ENCODE data around the gene ACYP1.
A peak's percentile ranks its signal among the peaks of the same experiment; 100 is the strongest.
"Not testable (repeated sequence)": the region's sequence is repeated elsewhere in the genome, so short reads cannot be mapped to it uniquely, and the experiment has no call there.

The ACYP1 gene

DNA sequence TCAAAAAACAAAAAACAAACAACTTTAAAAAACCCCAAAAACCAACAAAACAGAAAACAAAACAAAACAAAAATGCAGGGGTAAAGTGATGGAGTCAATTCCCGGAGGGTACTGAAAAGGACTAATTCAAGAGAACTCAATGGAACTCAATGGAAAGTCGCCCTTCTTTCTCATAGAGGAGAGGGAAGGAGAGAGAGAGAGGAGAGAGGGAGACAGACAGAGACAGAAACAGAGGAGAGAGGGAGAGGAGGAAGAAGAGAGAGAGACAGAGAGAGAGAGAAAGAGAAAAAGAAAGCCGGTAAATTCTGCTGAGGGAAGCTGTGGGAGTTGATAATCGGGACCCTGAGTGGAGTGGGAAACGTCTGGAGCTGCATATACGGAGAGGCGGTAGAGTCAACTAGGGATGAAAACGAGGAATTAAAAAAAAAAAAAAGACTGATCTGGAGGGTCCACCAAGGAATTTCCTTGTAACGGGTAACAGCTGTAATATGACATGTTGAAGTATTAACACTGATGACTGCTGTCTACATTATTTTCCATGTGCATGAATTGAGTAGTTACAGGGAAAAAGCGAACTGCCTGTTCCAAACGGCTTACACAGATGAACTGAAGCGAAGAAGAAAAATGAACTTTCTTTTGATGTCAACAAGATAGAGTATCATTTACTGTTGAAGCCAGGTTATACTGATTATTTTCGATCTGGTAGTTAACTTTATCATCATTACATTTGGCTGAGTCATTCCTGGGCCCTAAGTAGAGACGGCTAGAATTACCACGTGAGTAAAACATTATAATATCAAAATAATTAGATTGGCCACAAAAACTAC is 4.7 kb upstream of the ACYP1 start:
- TF ChIP-seq EZH2phosphoT487 (IDR thresholded peaks at IDR 0.05; ENCODE audit: borderline replicate concordance, low read length): no peak
- TF ChIP-seq, protein P1, sequence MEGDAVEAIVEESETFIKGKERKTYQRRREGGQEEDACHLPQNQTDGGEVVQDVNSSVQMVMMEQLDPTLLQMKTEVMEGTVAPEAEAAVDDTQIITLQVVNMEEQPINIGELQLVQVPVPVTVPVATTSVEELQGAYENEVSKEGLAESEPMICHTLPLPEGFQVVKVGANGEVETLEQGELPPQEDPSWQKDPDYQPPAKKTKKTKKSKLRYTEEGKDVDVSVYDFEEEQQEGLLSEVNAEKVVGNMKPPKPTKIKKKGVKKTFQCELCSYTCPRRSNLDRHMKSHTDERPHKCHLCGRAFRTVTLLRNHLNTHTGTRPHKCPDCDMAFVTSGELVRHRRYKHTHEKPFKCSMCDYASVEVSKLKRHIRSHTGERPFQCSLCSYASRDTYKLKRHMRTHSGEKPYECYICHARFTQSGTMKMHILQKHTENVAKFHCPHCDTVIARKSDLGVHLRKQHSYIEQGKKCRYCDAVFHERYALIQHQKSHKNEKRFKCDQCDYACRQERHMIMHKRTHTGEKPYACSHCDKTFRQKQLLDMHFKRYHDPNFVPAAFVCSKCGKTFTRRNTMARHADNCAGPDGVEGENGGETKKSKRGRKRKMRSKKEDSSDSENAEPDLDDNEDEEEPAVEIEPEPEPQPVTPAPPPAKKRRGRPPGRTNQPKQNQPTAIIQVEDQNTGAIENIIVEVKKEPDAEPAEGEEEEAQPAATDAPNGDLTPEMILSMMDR (IDR thresholded peaks at IDR 0.05; ENCODE audit: low read depth, low read length, poor library complexity, severe bottlenecking): no peak
- peaks cover 6% of the 10 kb centered on the region for H3F3A ChIP-seq (ENCODE audit: control insufficient read depth, insufficient read depth)
- peaks cover 30% of the 10 kb centered on the region for H3K4me1 ChIP-seq (ENCODE audit: control insufficient read depth, low read length)
- no peaks in the 10 kb centered on the region for H4K20me1 ChIP-seq (ENCODE audit: control insufficient read depth, insufficient read depth, low read depth, low read length)
- peak overlapping the region; percentile 17 for H3K27ac ChIP-seq (ENCODE audit: low read depth, low read length)
- peak overlapping the region; percentile 79 for H3K4me3 ChIP-seq (ENCODE audit: low read length)
- H3K27me3 ChIP-seq (ENCODE audit: control insufficient read depth, low read length): 0 out of 2 replicates have a peak, but pooled peaks cover 2% of the 10 kb centered on the region
- no peaks in the 10 kb centered on the region for H3K9me2 ChIP-seq (replicated peaks; ENCODE audit: control insufficient read depth, low read length)
- H3K36me3 ChIP-seq (ENCODE audit: control insufficient read depth, low read length): no peaks in the 10 kb centered on the region
- H3K9me3 ChIP-seq (ENCODE audit: control insufficient read depth, insufficient read depth, low read length): no peaks in the 10 kb centered on the region
- H3K79me2 ChIP-seq (ENCODE audit: control insufficient read depth, low read length): peaks cover 11% of the 10 kb centered on the region
- peak overlapping the region; percentile 92 for H3K4me2 ChIP-seq (ENCODE audit: low read length)

DNA sequence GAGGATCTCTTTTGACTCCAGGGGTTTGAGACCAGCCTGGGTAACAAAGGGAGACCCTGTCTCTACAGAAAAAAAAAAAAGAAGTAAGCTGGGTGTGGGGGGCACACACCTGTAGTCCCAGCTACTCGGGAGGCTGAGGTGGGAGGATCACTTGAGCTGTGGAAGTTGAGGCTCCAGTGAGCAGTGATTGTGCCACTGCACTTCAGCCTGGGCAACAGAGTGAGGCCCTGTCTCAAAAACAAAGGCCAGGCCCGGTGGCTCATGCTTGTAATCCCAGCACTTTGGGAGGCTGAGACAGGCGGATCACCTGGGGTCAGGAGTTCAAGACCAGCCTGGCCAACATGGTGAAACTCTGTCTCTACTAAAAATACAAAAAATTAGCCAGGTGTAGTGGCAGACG is 3.9 kb upstream of the ACYP1 start:
- Histone ChIP-seq H3K4me1 (ENCODE audit: control insufficient read depth, low read length) (peaks cover 32% of the 10 kb centered on the region), H3K4me2 (ENCODE audit: low read length) (peak overlapping the region; percentile 92), H3K79me2 (ENCODE audit: control insufficient read depth, low read length) (peaks cover 19% of the 10 kb centered on the region), H3K4me3 (ENCODE audit: low read length) (peak overlapping the region; percentile 79)
- not testable (repeated sequence) for H3K27ac ChIP-seq (ENCODE audit: low read depth, low read length); H4K20me1 ChIP-seq (ENCODE audit: control insufficient read depth, insufficient read depth, low read depth, low read length); H3K36me3 ChIP-seq (ENCODE audit: control insufficient read depth, low read length); H3K9me2 ChIP-seq (replicated peaks; ENCODE audit: control insufficient read depth, low read length); H3F3A ChIP-seq (ENCODE audit: control insufficient read depth, insufficient read depth); H3K27me3 ChIP-seq (ENCODE audit: control insufficient read depth, low read length); H3K9me3 ChIP-seq (ENCODE audit: control insufficient read depth, insufficient read depth, low read length)

DNA sequence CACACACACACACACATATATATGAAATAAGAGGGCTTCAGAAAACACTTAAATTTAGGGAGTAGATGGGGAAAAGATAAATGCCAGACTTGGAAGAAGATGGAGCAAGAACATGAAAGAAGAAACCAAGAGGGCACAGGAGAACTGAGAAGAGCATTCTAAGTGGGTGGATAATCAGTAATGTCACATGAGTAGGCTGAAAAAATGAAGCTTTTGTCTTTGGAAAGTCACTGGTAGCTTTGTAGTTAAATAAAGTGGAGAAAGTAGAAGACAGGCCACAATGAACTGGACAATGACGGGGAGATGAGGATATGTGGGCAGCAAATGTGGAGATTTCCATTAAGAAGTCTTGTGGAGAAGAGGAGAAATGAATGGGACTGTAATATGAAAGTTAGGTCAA is 3.4 kb upstream of the ACYP1 start:
- H4K20me1 ChIP-seq (ENCODE audit: control insufficient read depth, insufficient read depth, low read depth, low read length): no peaks in the 10 kb centered on the region
- H3K36me3 ChIP-seq (ENCODE audit: control insufficient read depth, low read length): no peaks in the 10 kb centered on the region
- TF ChIP-seq, protein P1 (IDR thresholded peaks at IDR 0.05; ENCODE audit: low read depth, low read length, poor library complexity, severe bottlenecking): no peak
- no peak for TF ChIP-seq EZH2phosphoT487 (IDR thresholded peaks at IDR 0.05; ENCODE audit: borderline replicate concordance, low read length)
- no peaks in the 10 kb centered on the region for H3K9me3 ChIP-seq (ENCODE audit: control insufficient read depth, insufficient read depth, low read length)
- H3K4me2 ChIP-seq (ENCODE audit: low read length): peak overlapping the region; percentile 0; the same call in 1 of the 2 replicates
- H3K4me3 ChIP-seq (ENCODE audit: low read length): no peak overlapping the region
- peaks cover 23% of the 10 kb centered on the region for H3K79me2 ChIP-seq (ENCODE audit: control insufficient read depth, low read length)
- no peaks in the 10 kb centered on the region for H3K9me2 ChIP-seq (replicated peaks; ENCODE audit: control insufficient read depth, low read length)
- no peak overlapping the region for H3K27ac ChIP-seq (ENCODE audit: low read depth, low read length)
- H3F3A ChIP-seq (ENCODE audit: control insufficient read depth, insufficient read depth): peaks cover 6% of the 10 kb centered on the region
- 0 out of 2 replicates have a peak, but pooled peaks cover 2% of the 10 kb centered on the region for H3K27me3 ChIP-seq (ENCODE audit: control insufficient read depth, low read length)
- H3K4me1 ChIP-seq (ENCODE audit: control insufficient read depth, low read length): peaks cover 35% of the 10 kb centered on the region

DNA sequence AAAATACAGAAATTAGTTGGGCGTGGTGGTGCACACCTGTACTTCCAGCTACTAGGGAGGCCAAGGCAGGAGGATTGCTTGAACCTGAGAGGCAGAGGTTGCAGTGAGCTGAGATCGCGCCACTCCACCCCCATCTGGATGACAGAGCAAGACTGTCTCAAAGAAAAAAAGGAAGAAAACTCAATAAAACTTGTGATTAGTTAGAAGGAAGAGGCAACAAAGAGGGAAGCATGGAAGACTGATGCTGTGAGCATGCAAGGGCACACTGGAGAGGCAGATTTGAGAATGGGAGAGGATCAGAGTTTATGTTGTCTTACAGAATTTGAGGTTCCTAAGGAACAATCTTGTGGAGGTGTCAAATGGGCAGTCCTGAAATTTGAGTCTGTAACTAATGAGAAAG is 2.9 kb upstream of the ACYP1 start:
- Histone ChIP-seq H3K9me3 (ENCODE audit: control insufficient read depth, insufficient read depth, low read length) (no peaks in the 10 kb centered on the region), H3K36me3 (ENCODE audit: control insufficient read depth, low read length) (peaks cover under 1% of the 10 kb centered on the region), H3K27ac (ENCODE audit: low read depth, low read length) (no peak overlapping the region), H4K20me1 (ENCODE audit: control insufficient read depth, insufficient read depth, low read depth, low read length) (no peaks in the 10 kb centered on the region), H3K9me2 (replicated peaks; ENCODE audit: control insufficient read depth, low read length) (no peaks in the 10 kb centered on the region), H3F3A (ENCODE audit: control insufficient read depth, insufficient read depth) (peaks cover 6% of the 10 kb centered on the region), H3K79me2 (ENCODE audit: control insufficient read depth, low read length) (peaks cover 24% of the 10 kb centered on the region), H3K4me3 (ENCODE audit: low read length) (no peak overlapping the region), H3K4me2 (ENCODE audit: low read length) (no peak overlapping the region), H3K4me1 (ENCODE audit: control insufficient read depth, low read length) (peaks cover 35% of the 10 kb centered on the region), H3K27me3 (ENCODE audit: control insufficient read depth, low read length) (no peaks in the 10 kb centered on the region)
- no peak for TF ChIP-seq EZH2phosphoT487 (IDR thresholded peaks at IDR 0.05; ENCODE audit: borderline replicate concordance, low read length)
- TF ChIP-seq, protein P1 (IDR thresholded peaks at IDR 0.05; ENCODE audit: low read depth, low read length, poor library complexity, severe bottlenecking): no peak
